GM21515 (cell line): ENCODE results near the gene PTPRM.

ENCODE experiments used
- ATAC-seq: cut with Tn5 transposase; IDR thresholded peaks from one replicate; pipeline ENCODE4 v1.9.1; 2021; ENCODE audit not compliant: unreplicated experiment

Gene PTPRM

GRCh38 chr18:7789856-7790552 is 222.9 kb downstream of the PTPRM start:
- ATAC-seq, result no peak

- ATAC-seq, result no peak
Observed at GRCh38 chr18:7793100-7793499, 226.0 kb downstream of the PTPRM start.

DNA sequence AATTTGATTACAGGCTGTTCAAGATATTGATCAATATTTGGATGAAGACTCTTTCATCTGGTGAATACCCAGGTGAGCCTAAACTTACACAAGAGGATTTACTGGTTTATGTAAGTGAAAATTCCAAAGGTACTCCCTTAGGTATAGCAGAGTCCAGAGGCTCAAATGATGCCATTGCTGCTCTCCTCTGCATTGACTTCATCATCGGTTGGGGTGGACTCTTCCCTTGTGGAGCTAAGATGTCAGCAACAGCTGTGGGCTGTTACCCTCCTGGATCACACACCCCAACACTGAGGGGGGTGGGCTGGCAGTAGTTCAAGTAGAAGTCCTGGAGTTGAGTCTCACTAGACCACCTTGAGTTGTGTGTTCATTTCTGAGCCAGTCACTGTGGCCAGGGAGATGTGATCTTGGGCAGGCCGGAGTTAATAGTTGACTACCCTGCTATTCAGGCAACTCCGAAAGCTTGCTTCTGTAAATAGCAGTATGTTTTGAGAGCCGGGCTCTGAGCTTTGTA is 236.9 kb downstream of the PTPRM start:
- ATAC-seq, result no peak

- ATAC-seq, result no peak
Observed at GRCh38 chr18:7805096-7805495, 238.0 kb downstream of the PTPRM start.

DNA sequence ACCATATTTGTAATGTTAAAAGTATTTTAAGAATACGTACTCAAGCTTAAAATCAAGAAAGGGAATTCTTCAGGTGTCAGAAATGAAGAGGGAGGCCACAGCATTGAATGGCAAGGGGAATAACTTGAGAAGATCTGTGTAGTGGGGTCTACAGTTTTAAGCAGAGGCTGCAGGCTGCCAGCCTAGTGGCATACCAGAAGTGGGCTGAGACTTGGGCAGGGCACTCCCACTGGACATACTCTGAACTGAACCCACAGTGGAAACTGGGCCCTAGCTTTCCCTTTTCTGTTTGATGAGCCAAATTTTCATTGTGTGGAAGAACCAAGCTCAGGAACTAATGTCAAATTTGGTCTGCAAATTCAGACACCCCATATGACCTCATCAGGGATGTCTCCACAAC is 238.8 kb downstream of the PTPRM start:
- ATAC-seq, result no peak

DNA sequence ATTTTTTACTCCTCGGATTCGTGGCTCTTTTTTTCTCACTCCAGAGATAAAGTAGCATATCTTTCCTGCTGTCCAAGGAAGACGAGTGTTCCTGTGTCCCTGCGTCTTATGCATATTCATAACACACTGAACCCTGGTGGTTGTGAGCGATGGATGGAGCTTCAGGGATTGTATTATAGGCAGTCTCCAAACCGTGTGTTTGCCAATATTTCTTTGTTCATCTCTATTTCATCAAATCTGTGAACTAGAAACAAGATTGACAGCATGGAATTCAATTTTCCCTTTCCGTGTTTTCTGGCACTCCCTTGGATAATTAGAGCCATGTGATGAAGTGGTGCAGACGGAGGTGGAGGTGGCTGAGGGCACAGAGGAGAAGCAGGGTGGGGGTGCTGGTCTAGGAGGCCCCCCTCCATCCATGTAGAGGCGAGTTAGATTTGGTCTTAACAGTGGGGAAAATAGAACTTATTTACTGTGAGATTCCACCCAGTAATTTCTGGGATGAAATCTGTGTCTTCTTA is 240.9 kb downstream of the PTPRM start:
- ATAC-seq, result no peak

GRCh38 chr18:7808992-7809391 is 241.9 kb downstream of the PTPRM start:
- no peak for ATAC-seq

DNA sequence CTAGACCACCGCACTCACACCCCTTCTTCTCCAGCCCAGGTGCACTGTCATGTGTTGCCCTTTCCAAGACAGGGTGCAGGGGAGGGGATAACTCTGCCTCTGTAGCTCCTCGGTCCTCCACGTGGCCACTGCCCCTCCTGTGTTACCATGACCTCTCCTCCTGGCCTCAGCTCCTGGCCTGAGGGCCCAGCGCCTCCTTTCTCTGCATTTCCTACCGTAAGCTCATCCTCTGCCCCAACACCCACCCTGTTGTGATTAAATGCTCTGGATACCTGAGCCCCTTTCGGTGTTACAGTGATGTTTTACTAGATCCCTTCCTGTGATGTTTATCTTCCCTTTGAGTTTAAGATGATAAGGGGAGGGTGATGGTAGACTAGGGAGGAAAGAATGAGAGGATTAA is 242.3 kb downstream of the PTPRM start:
- no peak for ATAC-seq

- ATAC-seq, result no peak
Observed at GRCh38 chr18:7809978-7810377, 242.9 kb downstream of the PTPRM start.

GRCh38 chr18:7812431-7813063 is 245.4 kb downstream of the PTPRM start:
- ATAC-seq, result no peak

DNA sequence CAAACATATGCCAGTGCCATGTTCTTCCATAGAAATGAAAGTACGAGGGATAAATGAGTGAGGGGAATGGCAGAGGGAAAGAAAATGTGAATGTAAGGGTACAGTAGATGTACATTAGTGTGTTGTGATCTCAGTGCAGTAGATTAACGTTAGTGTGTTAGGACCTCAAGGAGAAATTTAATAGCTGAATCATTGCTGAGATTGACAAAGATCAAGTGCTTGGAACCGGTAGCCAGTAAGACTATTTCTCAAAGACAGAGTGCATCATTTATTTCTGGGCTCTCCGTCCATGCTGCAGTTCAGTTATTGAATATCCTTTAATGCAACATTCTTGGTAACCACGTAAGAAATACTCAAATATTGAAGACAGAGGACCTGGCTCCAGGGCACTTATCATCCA is 246.0 kb downstream of the PTPRM start:
- no peak for ATAC-seq

- no peak for ATAC-seq
Observed at GRCh38 chr18:7814754-7815315, 247.7 kb downstream of the PTPRM start.

DNA sequence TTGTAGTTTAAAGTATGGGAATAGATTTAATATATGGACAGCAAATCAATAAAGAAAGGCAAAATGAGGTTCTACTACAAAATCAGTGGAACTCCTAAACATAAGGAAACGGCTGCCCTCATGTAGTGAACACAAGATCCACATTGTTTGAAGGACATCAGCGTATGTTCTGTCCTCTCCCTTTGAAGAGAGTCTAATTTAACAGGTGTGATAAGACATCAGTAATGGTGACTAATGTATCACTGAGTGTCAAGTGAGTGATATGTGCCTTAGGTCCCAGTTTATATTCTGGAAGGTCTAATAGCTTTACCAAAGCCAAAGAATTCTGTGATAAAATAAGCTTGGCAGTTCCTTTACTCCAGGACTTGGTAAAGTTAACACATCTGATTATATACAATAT is 248.7 kb downstream of the PTPRM start:
- ATAC-seq, result no peak

- ATAC-seq, result no peak
Observed at GRCh38 chr18:7817575-7818230, 250.6 kb downstream of the PTPRM start.

DNA sequence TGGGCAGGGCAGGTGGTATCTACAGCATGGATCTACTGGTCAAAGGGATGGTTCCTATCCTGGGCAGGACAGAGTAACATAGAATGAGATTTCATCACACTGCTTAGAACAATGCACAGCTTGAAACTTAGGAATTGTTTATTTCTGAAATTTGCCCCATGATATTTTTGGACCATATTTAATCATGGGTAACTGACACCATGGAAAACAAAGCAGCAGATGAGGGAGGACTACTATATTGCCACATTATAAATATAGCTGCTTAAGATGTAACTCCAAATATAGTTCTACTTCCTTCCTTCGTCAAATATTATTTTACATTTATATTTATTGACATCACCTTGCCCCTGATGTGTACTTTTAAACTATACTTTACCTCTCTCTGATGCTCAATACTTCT is 254.7 kb downstream of the PTPRM start:
- no peak for ATAC-seq

DNA sequence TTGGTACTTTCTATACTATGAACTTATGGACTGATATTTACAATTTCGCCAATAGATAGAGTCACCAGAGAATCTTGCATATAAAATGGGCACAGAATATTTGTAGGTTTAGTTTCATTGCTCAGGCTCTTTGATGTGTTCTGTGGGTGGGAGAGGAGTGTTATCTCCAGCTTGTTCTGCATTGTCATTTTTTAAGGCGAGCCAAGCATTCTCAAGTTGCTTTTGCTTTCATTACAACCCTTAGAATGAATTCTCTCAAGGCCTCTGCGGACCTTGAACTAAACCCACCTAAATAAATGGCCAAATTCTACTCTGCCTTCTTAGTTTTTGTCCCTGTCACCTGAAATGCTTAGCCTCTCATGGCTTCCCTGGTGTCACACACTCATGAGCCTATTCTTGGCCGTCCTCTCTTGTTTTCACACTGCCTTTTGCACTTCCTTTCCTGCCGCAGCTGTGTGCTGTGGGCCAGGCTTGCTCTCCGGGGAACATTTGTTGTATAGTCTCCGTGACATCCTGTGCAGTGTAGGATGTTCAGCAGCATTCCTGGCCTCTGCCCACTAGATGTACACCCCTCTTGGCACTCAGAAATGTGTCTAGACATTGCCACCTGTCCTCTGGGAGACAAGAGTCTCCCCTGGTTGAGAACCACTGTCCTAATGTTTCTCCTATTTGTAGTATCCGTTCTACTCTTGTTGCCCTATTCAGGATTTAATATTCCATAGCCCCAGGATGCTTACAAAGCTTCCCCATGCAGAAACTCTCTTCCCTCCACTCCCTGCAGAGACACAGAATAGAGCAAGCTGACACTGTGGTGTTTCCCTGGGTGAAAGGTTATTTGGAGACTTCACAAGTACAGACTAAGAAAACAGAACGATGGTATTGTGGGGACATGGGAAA is 255.6 kb downstream of the PTPRM start:
- ATAC-seq, result no peak

- ATAC-seq, result no peak
Observed at GRCh38 chr18:7824970-7825369, 257.9 kb downstream of the PTPRM start.

DNA sequence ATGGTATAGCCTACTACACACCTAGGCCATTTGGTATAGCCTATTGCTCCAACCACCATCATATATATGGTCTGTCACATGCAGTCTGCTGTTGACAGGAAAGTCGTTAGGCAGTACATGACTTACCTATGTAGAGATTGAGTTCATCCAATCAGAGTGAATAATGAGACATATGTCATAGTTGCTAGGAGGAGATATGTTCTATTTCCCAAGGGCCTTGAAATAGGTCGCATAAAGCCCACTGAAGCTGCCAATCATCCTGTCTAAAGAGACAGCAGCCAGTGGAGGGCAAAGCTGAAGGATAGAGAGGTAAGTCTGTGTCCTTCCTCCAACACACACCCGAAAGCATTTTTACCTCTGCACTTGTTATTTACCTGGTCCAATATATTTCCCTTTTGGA is 263.4 kb downstream of the PTPRM start:
- no peak for ATAC-seq

DNA sequence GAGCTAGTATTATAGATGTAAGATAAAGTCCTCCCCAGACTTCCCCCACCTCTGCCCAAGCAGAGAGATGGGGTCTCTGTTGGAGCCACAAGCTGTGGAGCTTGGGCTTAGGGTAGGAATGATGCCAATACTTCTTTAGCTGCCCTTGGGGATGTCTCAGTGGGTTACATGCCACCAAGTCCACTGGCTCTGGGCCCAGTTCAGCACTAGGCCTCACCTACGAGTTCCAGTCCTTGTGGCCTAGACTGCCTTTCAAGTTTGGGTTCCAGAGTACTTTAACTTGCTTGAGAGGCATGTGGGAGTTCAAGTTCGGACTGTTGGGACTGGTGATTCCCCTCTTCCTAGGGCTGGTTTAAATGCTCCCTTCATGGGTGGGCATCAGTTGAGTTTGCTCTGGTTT is 272.4 kb downstream of the PTPRM start:
- ATAC-seq, result no peak

DNA sequence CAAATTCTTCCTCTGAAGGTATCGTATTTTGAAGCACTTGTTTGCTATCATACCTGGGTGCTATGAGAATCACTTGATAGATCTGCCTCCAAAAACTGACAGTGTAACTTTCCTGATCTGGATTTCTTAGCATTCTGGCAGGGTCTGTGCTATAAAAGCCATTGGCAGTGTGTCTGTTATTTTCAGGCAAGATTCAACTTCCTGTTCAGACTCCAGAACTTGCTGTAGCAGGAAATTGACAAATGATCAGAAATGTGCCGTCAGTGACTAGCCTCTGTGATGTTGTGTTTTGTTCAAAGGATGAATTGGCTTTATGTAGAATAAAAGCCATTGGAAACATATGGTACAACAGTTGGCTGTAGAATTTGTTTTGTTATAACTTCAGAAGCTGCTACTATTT is 273.3 kb downstream of the PTPRM start:
- no peak for ATAC-seq

DNA sequence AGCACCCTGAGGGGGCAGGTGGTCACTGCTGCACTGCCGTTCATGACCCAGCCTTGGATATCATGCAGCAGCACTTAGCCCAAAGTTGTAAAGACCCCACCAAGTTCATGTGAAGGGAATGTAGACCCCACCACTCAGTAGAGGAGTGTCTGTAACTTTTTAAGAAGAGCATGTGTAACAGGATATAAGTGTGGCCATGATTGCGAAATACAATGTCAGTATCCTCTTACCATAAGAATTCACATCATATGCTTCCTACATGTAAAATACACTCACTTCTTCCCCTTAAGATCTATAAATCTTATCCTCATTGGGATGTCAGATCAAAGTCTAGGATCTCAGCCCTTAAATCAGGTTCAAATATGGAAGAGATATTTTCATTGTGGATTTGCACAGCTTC is 276.9 kb downstream of the PTPRM start:
- ATAC-seq, result no peak
